Psoas muscle (tissue), 8 donors: Measurements from ENCODE around the gene MDFIC. TPM values are rescaled to one million over a fixed set of nuclear protein-coding genes. Genes with fewer than 3 reads are reported as not detected.

ENCODE experiments used
- ATAC-seq, 4 donors: fragments of 200-7000 bp; cut with Tn5 transposase; one replicate each; pipeline ENCODE4 v1.9.1; 2020; ENCODE audit warnings: moderate library complexity in 3 of 4, mild to moderate bottlenecking in 2 of 4
- DNase-seq, 2 donors: peaks; one replicate each; pipeline ENCODE4 v3.0.0-alpha.2; 2020
- H3K27ac ChIP-seq: fragments of 200-600 bp; one replicate; pipeline ENCODE4 v1.8.0; 2022
- H3K27me3 ChIP-seq, 3 donors: fragments of 200-600 bp in 1 of 3; one replicate each; pipeline versions ENCODE4 v1.6.1 to v1.8.0; 2013 to 2022; ENCODE audit warnings: low read length in 2 of 3, mild to moderate bottlenecking in 2 of 3, moderate library complexity in 1 of 3; ENCODE audit not compliant: insufficient read depth in 3 of 3
- H3K36me3 ChIP-seq, 2 donors: fragments of 200-600 bp in 1 of 2; one replicate each; pipeline versions ENCODE4 v1.6.1 to v1.8.0; 2013 to 2022; ENCODE audit warnings: low read depth in 1 of 2, mild to moderate bottlenecking in 1 of 2, moderate library complexity in 1 of 2; ENCODE audit not compliant: insufficient read depth in 1 of 2
- H3K4me1 ChIP-seq: fragments of 200-600 bp; one replicate; pipeline ENCODE4 v1.8.0; 2022
- H3K4me3 ChIP-seq: fragments of 200-600 bp; one replicate; pipeline ENCODE4 v1.8.0; 2022; ENCODE audit warnings: mild to moderate bottlenecking
- H3K9me3 ChIP-seq: fragments of 200-600 bp; one replicate; pipeline ENCODE4 v1.8.0; 2022
- WGBS, 3 donors: extraction: QIAGEN DNeasy Blood & Tissue Kit; methylation state at CpG; one replicate each; pipeline versions ENCODE4 v1.1.6 to v1.1.7; 2013; 5-methylcytosine and 5-hydroxymethylcytosine counted together
- intact Hi-C, 2 donors: fragments of 100-400 bp; cut with DNase I; formaldehyde crosslinking; loops; one replicate each; pipeline versions ENCODE4 v1.11.0 to v1.14.2; 2022
- polyA plus RNA-seq, 3 donors: library from polyadenylated mRNA; stranded (reverse); fragments of 200-250 nt; gene quantifications; one replicate each; pipeline ENCODE4 v1.2.3, GENCODE V29; 2013
- total RNA-seq, 4 donors: library from RNA; stranded (reverse); fragmentation: NEBNext Ultra II Directional in 2 of 4; extraction: Animal tissue kit (Norgen Biotek cat#: 25700) in 2 of 4; gene quantifications; one replicate each; pipeline versions ENCODE4 v1.2.1 to v1.2.4, GENCODE V29; 2021 to 2023
- TF ChIP-seq, protein P1 (sequence below): fragments of 200-600 bp; IDR thresholded peaks from one replicate; pipeline ENCODE4 v1.8.0; 2022; ENCODE audit warnings: antibody characterized with exemption
- donor health status: healthy with polysubstance abuse.
- donor health status: DM: no; HTN: no; CAD: no; lungs with moderate emphysema.
- donor health status: Bipolar disorder and iron deficiency.
- donor health status: healthy.
- donor health status: DM: yes; HTN: yes; CAD: no.
- donor health status: DM: no; HTN: no; CAD: no.
- donor health status: DM: no; HTN: no; CAD: no.
- donor health status: DM: yes; HTN: yes; CAD: no.

MDFIC gene
- total and polyA plus RNA-seq, 7 donors = 2.7 to 14.6 (median 7.1) TPM

DNA sequence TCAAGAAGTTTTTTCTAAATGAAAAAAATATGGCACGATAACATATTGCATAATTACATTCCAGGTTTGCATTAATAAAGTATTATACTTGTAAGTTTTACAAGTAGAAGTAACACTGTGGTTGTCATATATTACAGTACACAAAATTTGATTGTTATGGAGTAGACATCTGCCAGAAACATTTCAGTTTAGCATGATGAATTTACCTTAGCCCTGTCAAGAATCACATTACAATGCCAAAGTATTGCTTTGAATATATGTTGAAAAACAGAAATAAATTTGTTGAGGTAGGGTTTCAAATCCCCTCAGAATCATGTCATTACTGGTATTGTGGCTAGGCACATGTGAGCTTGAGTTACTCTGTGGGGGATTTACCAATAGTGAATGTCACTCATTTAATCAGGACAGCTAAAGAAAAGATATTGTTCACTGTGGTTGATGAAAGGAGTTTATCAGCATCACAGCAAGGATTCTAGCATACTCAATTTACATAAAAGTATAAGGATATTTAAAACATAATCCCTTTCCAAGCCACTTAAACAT is 112.1 kb downstream of the MDFIC start:
- ATAC-seq (no peak), DNase-seq (no peak)
- no peaks in the 10 kb centered on the region for H3K27me3 ChIP-seq
- H3K27ac ChIP-seq = no peak overlapping the region
- no peaks in the 10 kb centered on the region for H3K36me3 ChIP-seq
- WGBS, 3 donors = 83 to 92% (median 89%) methylated on average over 1 of the region's 1 CpG
- TF ChIP-seq, protein P1, sequence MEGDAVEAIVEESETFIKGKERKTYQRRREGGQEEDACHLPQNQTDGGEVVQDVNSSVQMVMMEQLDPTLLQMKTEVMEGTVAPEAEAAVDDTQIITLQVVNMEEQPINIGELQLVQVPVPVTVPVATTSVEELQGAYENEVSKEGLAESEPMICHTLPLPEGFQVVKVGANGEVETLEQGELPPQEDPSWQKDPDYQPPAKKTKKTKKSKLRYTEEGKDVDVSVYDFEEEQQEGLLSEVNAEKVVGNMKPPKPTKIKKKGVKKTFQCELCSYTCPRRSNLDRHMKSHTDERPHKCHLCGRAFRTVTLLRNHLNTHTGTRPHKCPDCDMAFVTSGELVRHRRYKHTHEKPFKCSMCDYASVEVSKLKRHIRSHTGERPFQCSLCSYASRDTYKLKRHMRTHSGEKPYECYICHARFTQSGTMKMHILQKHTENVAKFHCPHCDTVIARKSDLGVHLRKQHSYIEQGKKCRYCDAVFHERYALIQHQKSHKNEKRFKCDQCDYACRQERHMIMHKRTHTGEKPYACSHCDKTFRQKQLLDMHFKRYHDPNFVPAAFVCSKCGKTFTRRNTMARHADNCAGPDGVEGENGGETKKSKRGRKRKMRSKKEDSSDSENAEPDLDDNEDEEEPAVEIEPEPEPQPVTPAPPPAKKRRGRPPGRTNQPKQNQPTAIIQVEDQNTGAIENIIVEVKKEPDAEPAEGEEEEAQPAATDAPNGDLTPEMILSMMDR = no peak
- H3K4me1 ChIP-seq = no peaks in the 10 kb centered on the region
- intact Hi-C loops = no loop called here
- H3K9me3 ChIP-seq = no peaks in the 10 kb centered on the region
- no peak overlapping the region for H3K4me3 ChIP-seq

DNA sequence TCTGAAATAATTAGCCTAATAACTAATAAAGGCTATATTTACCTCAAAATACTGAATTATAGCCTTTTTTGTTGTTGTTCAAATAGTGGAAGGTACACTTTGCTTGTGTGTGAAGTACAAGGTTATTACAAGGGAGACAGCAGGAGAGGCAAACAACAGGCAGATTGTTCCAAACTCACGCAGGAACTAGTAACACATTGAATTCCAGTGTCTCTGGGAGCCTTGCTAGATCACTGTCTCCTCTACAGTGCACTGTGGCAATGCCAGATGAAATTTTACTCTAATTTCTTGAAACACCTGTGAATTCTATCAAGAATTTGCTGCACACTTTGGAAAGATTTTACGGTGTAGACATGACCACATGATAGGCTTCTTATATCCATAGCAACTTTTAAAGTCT is 112.6 kb downstream of the MDFIC start:
- ATAC-seq = no peak

DNA sequence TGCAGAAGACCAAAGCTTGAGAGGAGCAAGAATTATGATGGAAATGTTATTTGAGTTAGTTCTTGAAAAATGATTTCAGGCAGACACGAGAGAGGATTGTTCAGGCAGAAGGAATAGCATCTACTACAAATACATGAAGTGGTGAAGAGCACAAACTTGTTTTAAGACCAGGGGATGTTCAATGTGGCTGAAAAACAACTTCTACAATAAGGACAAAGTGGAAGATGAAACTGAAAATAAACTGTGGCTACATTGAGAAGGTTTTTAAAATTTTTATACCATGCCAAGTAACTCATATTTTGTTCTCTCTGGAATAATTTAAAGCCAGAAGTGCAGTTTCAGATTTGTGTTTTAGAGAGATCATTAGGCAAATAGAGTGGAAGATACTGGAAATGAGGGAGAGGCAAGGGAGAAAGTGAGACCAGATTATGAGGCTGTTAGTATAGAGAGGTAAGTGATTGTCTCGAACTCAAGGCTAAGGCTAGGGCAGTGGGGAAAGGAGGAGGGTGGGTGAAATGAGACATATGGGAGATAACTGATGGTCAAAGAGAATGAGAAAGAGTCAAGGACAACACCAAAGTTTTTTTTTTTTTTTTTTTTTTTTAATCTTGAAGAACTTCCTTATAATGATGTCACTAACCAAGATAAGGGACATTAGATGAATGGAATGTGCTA is 115.4 kb downstream of the MDFIC start:
- Histone ChIP-seq H3K27ac (no peak overlapping the region), H3K36me3 (no peaks in the 10 kb centered on the region), H3K9me3 (no peaks in the 10 kb centered on the region), H3K4me1 (no peaks in the 10 kb centered on the region), H3K27me3 (no peaks in the 10 kb centered on the region), H3K4me3 (no peak overlapping the region)
- WGBS, 3 donors = 71 to 83% (median 77%) methylated on average over 2 of the region's 2 CpGs
- no peak for ATAC-seq
- intact Hi-C loops = no loop called here
- TF ChIP-seq, protein P1 = no peak
- no peak for DNase-seq

More for the DNA sequence above, 112.6 kb downstream of the MDFIC start:
- intact Hi-C loops = no loop called here
- H3K9me3 ChIP-seq = no peaks in the 10 kb centered on the region
- no peaks in the 10 kb centered on the region for H3K27me3 ChIP-seq
- no peak overlapping the region for H3K4me3 ChIP-seq
- DNase-seq = no peak
- no peaks in the 10 kb centered on the region for H3K36me3 ChIP-seq
- 28 to 55% (median 29%) methylated on average over 2 of the region's 2 CpGs for WGBS, 3 donors
- no peak overlapping the region for H3K27ac ChIP-seq
- no peaks in the 10 kb centered on the region for H3K4me1 ChIP-seq
- TF ChIP-seq, protein P1 = no peak

DNA sequence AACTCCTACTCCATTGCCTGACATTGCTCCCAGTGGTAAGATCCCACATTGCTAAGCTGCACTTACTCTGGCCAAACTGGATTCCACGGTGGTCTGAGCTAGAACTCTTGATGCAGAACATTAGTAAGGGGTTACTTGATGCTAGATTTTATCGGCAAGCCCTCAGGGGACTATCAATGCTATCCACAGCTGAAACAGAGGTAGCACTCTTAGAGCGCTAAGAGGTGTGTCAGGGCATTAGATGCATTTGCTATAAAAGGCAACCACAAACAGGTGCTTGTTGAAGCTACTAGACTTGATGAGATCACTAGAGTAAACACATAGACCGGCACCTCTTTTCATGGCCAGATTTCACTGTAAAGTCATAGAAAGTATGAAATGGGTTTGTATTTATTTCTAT is 116.3 kb downstream of the MDFIC start:
- H3K27me3 ChIP-seq = no peaks in the 10 kb centered on the region
- no peaks in the 10 kb centered on the region for H3K9me3 ChIP-seq
- intact Hi-C loops = no loop called here
- H3K36me3 ChIP-seq = no peaks in the 10 kb centered on the region
- TF ChIP-seq, protein P1 = no peak
- no peak overlapping the region for H3K4me3 ChIP-seq
- no peak overlapping the region for H3K27ac ChIP-seq
- no peaks in the 10 kb centered on the region for H3K4me1 ChIP-seq
- DNase-seq (no peak), ATAC-seq (no peak)
- 78 to 91% (median 87%) methylated on average over 4 of the region's 4 CpGs for WGBS, 3 donors

- Histone ChIP-seq H3K4me3 (no peak overlapping the region), H3K36me3 (no peaks in the 10 kb centered on the region), H3K27me3 (no peaks in the 10 kb centered on the region), H3K4me1 (no peaks in the 10 kb centered on the region), H3K9me3 (no peaks in the 10 kb centered on the region), H3K27ac (no peak overlapping the region)
- intact Hi-C loops = no loop called here
- no peak for ATAC-seq
- 82 to 92% (median 89%) methylated on average over 8 of the region's 8 CpGs for WGBS, 3 donors
- no peak for DNase-seq
- TF ChIP-seq, protein P1 = no peak
These were observed 118.2 kb downstream of the MDFIC start for GRCh38 chr7:115040057-115040456.
